ENCODE results near the gene TRAPPC2L.
"Not testable (repeated sequence)": the region's sequence is repeated elsewhere in the genome, so short reads cannot be mapped to it uniquely, and the experiment has no call there.

Gene TRAPPC2L

GRCh38 chr16:88894266-88894665 is 37.3 kb downstream of the TRAPPC2L start:
- not testable (repeated sequence) for DNase-seq

GRCh38 chr16:88894681-88895300 is 37.9 kb downstream of the TRAPPC2L start:
- no peak for DNase-seq

GRCh38 chr16:88895335-88895734 is 38.4 kb downstream of the TRAPPC2L start:
- DNase-seq = no peak

GRCh38 chr16:88896238-88897070 is 39.5 kb downstream of the TRAPPC2L start:
- no peak for DNase-seq

GRCh38 chr16:88897696-88898425 is 40.9 kb downstream of the TRAPPC2L start:
- DNase-seq = no peak

GRCh38 chr16:88899901-88900661 is 43.2 kb downstream of the TRAPPC2L start:
- DNase-seq = no peak

- no peak for DNase-seq
These were observed 43.7 kb downstream of the TRAPPC2L start for GRCh38 chr16:88900662-88901052.

- no peak for DNase-seq
These were observed 44.9 kb downstream of the TRAPPC2L start for GRCh38 chr16:88901718-88902337.

- DNase-seq = no peak
These were observed 45.8 kb downstream of the TRAPPC2L start for GRCh38 chr16:88902744-88903143.

GRCh38 chr16:88903267-88903666 is 46.3 kb downstream of the TRAPPC2L start:
- no peak for DNase-seq

- DNase-seq = no peak
These were observed 47.9 kb downstream of the TRAPPC2L start for GRCh38 chr16:88904676-88905365.

- DNase-seq = no peak
These were observed 48.6 kb downstream of the TRAPPC2L start for GRCh38 chr16:88905563-88905962.

- no peak for DNase-seq
These were observed 49.1 kb downstream of the TRAPPC2L start for GRCh38 chr16:88906020-88906419.

GRCh38 chr16:88906535-88907105 is 49.7 kb downstream of the TRAPPC2L start:
- no peak for DNase-seq

- DNase-seq = no peak
These were observed 50.8 kb downstream of the TRAPPC2L start for GRCh38 chr16:88907768-88908167.

- DNase-seq = no peak
These were observed 51.4 kb downstream of the TRAPPC2L start for GRCh38 chr16:88908307-88908706.

GRCh38 chr16:88909431-88910210 is 52.7 kb downstream of the TRAPPC2L start:
- no peak for DNase-seq

GRCh38 chr16:88910284-88911135 is 53.6 kb downstream of the TRAPPC2L start:
- no peak for DNase-seq

- no peak for DNase-seq
These were observed 54.4 kb downstream of the TRAPPC2L start for GRCh38 chr16:88911136-88911945.
